Stimulated activated CD4-positive, alpha-beta T cell treated with anti-CD3 and anti-CD28 coated beads, Interleukin-2, amount 100 ng/mL, for 24 hours (primary cell): ENCODE data around the gene TEX47.
A peak's percentile ranks its signal among the peaks of the same experiment; 100 is the strongest.

Source experiments
- DNase-seq, 2 donors: peaks; one replicate each; pipeline ENCODE4 v3.0.0-alpha.2; 2020

TEX47 gene

DNA sequence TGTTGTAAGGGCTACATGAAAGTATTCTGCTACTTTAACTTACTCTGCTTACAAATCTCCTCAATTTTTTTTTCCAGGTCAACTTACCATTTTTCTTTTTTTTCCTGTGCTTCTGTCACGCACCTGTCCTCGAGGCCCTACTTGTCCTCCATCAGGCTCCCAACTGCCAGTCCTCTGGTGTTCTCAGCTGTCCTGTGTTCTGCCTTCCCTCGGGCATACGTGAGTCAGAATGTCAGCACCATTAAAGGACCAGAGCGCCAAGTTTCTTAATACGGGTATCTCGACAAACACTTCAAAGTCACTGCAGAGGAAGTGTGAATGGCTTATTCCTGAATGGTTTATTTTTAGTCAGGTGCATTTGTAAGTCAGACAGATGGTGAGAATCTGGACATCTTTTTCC lies at the start of gene TEX47:
TSS of gene TEX47 (minus strand) at position 185 of the 400 bp plus-strand sequence. CDS start 795 bp downstream, outside the sequence.
- DNase-seq = no peak

DNA sequence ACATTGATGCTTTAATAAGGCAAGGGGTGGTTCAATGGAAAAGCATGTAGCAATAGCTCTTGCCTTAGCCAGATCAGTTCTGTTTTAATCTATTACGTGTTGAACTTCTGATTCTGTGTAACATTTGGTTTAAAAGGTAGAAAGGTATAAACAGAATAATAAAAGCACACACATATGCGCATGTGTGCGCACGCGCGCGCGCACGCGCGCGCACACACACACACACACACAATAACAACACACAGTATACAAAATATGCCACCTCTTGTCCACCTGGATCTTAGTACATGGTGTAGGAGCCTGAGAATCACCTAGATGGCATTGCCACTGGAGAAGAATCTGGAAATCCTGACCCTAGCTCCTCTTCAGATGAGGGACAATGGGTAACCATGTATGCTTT lies 49.6 kb upstream of the TEX47 start:
- no peak for DNase-seq

DNA sequence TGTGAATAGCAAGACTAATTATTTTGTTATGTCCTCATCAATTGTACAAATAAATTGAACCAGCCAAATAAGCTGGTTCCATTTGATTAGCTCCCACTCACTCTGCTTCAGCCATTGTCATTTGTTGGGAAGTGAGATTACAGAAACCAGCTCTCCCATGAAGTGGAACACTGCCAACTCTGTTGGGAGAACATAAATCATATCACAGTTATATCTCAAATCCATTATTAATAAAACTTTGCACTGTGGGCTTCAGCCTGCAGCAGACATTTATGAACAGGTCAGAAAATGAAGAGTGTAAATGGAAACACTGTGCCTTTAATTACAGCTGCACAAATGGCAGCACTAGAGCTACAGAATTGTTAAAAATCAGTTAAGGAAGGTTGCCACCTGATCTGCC lies 46.7 kb upstream of the TEX47 start:
- DNase-seq = no peak

DNA sequence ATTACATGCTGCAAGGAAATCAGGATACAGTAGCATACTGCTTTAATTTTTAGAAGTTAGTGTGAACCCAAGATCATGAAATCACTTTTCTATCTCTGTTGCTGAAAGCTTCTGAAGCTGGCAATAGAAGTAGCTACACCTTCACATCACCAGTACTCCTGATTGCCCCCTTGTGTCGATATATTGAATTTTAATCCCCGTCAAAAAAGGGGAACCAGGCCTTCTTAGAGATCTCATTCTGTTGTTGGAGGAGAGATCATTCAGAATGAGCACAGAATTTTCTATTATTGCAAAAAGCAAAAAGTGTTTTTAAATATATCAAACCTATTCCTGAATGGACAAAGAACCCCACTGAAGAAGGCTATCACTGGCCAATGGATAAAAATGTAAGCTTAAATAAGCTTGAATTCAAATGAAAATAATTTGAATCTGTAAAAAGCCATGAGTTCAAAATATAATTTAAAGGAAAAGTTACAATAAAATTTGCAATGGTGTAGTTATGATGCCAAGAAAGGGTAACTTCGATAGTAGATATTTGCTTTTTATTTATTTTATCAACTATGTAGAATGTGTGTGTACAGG lies 39.7 kb upstream of the TEX47 start:
- no peak for DNase-seq

DNA sequence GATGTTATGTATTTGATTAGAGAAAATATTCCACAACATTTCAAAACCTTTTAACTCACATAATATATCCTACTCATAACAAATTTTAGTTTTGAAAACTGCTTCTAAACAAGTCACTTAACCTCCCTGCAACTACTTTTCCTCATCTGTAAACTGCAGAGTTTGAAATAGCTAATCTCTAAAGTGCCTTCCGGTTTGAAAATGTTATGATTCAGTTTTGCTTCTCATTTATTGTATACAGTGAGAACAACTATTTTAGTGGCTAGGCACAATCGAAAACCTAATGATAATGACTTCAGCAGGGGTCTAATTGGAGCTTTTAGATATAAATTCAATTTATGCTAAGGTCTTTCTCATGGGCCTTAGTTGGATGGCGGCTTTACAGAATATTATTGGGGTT lies 30.7 kb upstream of the TEX47 start:
- no peak for DNase-seq

DNA sequence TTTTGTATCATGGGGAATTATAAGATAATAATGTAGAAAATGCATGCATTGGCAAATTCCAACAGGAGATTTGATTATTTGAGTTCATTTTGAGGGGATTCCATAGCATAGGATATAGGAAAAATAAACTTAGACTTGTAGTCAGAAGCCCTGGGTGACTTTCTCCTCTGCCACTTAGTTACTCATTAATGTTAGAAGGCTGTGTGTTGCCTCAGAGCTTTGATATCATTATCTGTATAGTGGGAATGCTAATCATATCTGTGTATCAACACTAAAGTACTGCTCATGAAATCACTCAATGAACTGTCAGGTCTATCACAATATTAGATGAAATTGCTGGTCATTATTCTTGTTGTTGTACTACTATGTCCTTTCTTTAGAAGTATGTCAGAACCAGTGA lies 23.0 kb upstream of the TEX47 start:
- no peak for DNase-seq

DNA sequence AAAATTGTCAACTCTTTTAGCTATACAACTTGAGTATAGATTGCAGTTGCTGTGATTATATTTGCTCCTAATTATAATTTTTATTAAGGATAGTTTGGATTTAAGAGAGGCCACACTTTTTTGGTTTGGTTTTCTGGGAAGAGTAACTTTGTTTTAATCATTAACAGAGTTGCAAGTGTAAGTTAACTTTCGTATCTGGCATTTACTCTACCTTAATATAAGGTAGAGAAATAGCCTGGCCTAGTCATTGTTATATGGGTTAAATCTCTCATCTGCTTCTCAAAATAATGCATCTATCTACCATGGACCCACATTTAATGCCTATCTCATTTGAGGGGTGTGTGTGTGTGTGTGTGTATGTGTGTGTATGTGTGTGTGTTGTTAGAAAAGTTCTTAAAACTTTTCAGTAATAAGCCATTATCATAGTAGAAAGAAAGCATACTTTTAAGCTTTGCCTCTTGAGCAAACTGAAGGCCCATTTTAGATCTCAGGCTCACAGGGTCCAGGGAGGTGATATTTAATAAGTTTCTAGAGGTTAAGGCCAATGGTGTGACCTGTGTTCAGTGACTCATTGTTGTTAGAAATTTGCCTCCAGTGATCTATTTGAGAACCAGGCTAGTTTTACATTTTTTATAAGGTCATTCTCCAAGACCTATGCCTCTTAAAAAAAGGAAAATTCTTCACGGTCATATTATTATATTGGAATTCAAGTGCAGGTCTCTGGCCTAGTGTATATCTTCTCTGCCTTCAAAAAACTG lies 10.9 kb upstream of the TEX47 start:
- no peak for DNase-seq

DNA sequence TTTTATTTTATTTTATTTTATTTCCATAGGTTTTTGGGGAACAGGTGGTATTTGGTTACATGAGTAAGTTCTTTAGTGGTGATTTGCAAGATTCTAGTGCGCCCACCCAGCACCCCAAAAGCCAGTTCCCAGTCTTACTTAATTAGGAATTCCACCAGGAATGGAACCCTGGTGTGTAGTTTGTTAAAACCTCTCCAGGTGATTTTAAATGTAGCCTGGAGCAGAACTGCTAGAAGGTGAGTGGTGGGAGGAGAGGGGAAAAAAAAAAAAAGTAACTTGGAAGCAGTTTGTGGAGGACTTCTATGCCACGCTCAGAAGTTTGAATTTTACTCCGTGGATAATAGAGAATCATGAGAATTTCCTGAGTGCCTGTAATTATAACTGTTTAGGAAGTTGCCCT lies 5.5 kb upstream of the TEX47 start:
- DNase-seq = no peak

DNA sequence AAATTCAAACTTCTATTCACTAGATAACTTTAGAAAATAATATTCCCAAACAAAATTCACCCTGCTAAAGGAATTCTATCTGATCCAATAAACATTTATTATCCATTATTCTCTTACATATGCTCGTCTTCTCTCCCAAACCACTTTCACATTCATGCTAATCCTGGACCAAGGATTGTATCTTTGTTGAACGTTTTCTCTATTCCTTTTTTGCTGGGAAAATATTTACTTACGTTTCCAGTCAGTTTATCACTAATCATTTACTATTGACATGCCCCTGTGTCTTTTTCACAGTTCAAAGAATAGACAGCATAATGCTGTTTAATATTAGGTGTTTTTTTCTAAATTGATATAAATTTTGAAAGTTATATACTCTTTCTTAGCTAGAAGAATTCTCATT lies 3.2 kb downstream of the TEX47 start:
- no peak for DNase-seq

DNA sequence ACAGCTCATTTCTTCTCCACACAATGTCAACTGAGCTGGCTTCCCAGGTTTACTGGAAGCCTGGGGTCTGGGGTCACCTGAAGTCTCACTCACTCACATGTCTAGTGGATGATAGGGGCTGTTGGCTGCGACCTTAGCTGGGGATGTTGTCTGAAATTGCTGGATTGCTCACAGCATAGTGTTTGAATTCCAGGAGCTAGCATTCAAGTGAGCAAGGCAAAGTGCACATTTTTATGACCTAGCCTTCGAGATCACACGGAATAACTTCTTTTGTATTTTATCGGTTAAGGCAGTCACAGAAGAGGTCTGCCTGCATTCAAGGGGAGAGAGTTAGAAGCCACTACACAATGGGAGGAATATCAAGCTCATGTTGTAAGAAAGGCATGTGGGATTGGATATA lies 3.6 kb downstream of the TEX47 start:
- no peak for DNase-seq

DNA sequence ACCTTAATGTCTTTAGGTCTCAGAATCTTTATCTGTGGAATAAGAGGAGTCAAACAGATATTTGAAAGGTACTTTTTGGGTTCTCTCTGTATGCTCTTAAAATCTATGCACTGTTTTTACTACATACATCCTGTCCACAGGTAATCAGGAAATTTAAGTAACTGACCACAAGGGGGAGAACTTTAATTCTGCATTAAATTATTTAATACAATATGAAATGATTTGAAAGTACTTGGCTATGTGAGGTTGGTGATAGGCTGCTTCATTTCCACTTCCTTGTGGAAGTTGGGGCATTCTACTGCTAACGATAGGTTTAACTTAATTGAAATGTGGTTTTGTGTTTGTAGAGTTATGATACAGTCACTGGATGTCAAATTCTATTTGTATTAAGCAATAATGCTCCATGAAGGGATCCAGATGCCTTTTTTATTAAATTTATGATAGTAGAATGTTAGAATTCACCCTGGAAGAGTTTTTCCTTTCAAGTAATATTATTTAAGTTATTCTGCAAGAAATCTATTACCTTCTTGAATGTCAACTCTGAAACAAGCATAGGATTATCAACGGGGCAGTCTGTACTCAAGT lies 6.0 kb downstream of the TEX47 start:
- no peak for DNase-seq

DNA sequence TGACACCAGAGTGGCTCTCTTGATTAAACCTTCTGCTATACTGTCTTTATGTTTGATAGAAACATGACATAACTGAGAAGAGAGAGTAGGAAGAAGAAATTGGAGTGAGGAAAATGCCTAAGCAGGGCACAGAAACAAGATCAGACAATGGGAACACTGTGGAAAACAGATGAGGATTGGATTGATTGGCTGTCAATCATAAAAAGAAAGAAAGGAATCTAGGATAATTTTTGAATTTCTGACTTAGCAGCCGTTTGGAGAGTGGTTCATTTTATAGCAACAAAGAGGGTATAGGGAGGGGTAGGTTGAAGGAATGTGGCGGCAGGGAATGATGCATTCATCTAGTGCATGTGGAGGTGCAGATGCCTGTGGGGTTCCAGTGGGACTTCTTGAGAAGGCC lies 7.8 kb downstream of the TEX47 start:
- no peak for DNase-seq

DNA sequence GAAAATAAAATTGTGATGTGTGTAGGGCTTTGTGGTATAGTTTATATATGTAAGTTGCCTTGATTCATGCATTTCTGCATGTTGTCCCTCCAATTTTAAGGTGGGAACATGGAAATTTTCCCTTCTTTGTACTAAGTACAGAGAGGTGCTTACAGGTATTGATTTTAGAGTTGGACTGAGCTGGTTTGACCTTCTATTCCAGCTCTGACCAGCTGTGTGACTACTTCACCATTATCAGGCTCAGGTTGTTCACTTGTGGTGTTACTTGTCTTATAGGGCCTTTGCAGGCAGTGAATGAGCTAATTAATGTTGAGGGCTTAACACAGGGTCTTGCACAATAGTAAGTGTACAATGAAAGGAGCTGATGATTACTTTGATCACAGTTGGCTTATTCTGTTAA lies 19.7 kb downstream of the TEX47 start:
- no peak for DNase-seq

DNA sequence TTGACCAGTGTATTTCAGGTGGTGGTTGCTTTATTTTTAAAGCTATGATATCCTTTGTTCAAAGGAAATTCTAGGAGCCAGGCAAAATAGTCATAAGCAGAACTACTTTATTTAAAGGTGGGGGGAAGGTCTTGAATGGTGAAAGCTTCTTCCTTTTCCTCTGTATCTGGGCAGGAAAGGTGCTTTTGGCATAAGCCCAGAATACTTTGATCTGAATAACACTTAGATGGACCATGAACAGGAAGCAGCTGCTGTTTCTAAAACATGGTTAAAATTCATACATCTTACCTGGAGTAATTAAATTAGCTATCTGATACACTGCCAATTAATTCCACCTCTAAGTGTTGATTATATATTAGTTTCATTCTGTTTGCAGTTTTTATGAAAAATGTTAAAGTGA lies 22.8 kb downstream of the TEX47 start:
- no peak for DNase-seq

DNA sequence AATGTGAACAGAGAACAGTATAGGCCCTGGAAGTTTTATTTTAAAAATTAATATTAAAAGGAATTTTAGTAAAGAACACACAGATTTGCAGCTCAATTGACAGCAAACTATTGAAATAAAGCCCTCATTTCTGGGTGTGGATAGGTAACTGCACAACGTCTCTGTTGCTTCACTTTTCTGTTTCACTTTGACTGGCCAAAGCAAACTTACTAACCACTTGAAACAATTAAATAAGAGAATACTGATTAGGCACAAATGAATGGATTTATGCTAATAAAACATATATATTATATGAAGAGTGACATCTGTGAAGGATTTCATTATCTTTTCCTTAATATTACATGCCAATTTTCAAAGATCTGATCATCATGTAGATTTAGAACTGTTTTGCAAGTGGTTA lies 24.1 kb downstream of the TEX47 start:
- DNase-seq = no peak

DNA sequence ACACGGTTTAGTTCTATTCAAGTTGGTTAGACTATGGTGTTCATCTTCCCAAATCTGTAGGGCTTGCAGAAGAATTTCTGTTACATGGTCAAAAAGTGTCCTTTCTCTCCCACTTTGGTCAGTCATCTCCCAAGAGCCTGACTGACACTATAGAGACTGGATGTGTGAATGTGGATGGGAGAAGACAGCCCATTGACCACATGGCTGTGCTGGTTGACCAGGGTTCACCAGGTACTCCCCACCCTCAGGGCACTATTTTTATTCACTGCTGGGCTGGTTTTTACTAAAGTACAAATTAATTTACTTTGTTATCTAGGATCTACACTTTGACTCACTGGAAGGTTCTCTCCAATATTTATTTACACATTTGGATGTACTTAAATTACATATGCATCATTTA lies 33.8 kb downstream of the TEX47 start:
- no peak for DNase-seq

DNA sequence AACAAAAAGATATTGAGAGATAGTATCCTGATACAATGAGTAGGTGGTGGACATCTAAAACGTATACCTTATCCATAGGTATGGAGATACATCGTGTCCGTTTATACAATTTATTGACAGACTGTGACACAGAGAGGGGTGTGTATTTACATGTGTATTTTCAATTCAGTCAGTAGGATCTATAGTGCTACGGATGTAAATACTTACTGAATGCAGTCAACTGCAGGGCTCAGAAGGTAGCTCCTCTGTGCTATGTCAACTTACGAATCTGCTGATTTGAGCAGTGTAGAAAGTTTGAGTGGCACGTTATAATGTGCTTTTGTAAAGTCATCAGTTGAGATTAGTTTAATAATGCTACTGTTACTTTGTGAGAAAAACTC lies 35.4 kb downstream of the TEX47 start:
- no peak for DNase-seq

DNA sequence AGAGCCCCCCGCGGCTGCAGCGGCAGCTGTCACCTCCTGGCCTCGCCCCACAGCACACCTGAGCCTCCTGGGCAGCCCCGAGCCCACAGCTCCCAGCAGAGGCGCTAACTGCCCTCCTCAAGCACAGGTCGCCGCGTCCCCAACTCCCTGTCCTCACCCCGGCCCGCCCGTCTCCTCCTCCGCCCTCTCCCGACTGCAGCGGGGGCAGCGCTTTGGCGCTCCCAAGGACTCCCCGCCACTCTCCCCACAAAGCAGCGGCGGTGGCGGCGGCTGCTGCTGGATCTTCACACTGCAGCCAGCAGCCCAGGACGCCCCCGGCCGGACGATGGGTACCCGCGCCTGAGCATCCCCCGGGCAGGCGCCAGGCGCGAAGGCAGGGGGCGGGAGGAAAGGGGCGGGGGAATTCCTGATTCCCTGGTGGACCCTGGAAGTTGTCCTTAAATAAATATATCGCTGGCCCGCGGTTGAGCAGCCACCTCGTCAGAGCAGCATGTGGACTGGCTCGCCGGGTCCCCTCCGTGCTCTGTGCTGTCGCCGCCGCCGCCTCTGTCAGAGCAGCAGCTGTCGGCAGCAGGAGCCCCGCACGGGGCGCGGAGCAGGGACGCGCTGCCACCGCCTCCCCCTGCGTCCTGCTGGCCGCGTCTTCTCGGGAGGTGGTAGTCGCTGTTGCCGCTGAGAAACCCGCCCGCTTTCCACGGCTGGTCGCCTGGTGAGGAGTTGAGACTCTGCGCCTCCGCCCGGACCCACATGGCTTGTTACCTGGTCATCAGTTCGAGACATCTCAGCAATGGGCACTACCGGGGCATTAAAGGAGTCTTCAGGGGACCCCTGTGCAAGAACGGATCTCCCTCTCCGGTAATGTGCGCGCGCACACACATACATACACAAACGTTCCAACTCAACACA lies 36.1 kb downstream of the TEX47 start, which contains the start of gene ZNF804B:
TSS of gene ZNF804B (plus strand) at position 471 of the 906 bp plus-strand sequence. CDS start at position 748, 277 bp downstream.
- DNase-seq = peak in 1 of 2 donors; percentile 10

DNA sequence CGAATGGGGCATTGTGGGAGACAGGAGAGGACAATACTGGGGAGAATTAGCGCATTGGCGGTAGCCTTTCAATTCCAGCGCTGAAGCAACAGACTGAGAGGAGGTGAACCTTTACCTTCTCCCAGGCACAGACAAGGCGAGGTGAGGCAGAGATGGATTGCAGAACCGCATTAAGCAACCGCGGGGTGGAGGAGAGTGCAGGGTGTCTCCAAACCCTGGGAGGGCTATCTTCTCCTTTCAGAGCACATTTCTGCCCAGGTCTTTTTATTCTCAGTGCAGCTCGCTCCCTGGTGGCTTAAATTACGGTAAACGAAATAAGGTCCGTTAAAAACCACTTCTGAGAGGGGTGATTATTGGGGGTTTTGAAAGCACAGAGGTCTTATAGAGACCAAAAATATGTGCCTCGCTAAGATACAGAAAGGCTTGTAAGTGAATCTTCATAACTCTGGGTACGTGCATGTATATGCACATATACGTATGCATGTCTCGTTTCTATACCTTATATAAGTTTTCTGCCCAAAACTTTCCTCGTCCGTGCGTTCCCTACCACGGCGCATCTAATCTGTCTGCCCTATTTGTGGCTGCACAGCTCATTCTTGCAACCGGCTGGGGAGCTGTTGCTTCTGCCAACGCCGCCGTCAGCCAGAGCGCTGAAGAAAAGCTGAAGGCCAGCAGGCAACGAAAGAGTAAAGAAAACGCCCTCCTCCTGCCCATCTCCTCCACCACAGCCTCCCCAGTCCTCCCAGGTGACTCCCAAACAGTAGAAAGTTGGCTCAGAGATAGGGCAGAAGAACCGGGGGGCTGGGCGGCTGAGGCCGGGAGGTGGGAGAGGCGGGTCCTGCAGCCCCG lies 36.9 kb downstream of the TEX47 start:
- DNase-seq = peak in 1 of 2 donors; percentile 2

DNA sequence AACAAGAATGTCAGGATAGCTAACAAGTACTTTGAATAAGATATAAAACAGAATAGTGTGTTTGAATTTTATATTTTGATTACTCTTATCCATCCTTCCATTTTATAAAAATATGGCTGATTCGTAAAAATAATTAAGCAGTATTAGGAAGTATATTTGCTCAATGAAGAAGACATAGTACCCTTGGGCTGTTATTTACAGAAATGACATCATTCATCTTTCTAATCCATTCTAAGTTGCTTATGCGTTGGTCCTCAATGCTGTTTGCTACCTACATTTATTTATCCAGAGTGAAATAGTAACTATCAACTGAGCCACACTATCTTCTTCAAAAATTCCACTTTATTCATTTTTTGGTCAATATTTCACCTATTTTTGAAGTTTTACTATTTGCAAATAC lies 38.2 kb downstream of the TEX47 start:
- DNase-seq = no peak

DNA sequence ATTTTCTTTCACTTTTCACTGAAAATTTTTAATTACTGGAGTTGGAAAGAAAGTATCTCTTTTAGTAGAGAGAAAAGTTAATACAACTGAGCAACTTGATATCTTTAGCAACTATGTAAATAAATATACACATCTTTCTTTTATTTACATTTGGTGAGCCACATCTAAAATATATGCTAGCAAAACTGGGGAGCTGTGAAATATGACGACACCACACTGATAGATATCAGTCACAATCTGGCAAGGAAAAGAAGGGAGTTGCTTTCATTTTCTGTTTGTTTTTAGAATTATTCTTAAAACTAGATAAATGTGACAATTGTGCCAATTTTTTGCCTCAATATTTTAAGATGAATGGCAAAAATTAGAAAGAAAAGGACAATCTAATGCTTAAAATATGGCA lies 38.7 kb downstream of the TEX47 start:
- no peak for DNase-seq

DNA sequence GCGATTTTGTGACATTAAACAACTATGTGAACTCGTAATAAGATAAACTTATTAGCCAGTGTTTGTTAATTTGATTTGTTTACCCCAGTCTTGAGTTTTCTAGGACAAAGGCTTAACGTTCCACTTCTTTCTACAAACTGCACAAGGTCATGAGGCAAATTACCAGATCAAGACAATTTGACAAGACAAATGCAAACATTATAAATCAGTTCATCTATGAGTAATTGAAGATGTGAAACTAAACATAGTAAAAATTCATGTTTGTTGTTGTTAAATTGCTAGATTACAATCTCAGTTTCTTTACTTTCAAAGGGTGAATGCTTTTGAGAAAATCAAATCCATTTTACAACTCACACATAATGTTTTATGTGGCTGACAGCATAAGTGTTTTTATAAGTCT lies 49.4 kb downstream of the TEX47 start:
- DNase-seq = no peak
